Thyroid gland (tissue), 4 donors: ENCODE data around the gene SERINC2. TPM values are rescaled to one million over a fixed set of nuclear protein-coding genes. Genes with fewer than 3 reads are reported as not detected.

Experiments used
- DNase-seq, 2 donors: peaks; one replicate each; pipeline ENCODE4 v3.0.0-alpha.2; 2019
- H3K27ac ChIP-seq, 3 donors: fragments of 200-600 bp; sonication (generic); 1 replicate in 2 of 3; 2 replicates in 1 of 3; pipeline ENCODE4 v1.5.1; 2016 to 2019; ENCODE audit warnings: mild to moderate bottlenecking in 1 of 3, moderate library complexity in 1 of 3
- H3K27me3 ChIP-seq: fragments of 200-600 bp; sonication (generic); one replicate; pipeline ENCODE4 v1.5.1; 2019
- H3K36me3 ChIP-seq, 2 donors: fragments of 200-600 bp; sonication (generic); one replicate each; pipeline ENCODE4 v1.5.1; 2016 to 2019
- H3K4me1 ChIP-seq, 2 donors: fragments of 200-600 bp; sonication (generic); one replicate each; pipeline ENCODE4 v1.5.1; 2017 to 2019
- H3K4me3 ChIP-seq, 3 donors: fragments of 200-600 bp; sonication (generic); replicated peaks in 1 of 3; 1 replicate in 2 of 3; 2 replicates in 1 of 3; pipeline ENCODE4 v1.5.1; 2016; ENCODE audit warnings: mild to moderate bottlenecking in 1 of 3
- H3K9me3 ChIP-seq: fragments of 200-600 bp; sonication (generic); one replicate; pipeline ENCODE4 v1.5.1; 2017
- CTCF ChIP-seq, 6 experiments: fragments of 200-600 bp in 3 of 6; fragments of 450-650 bp in 3 of 6; sonication (generic) in 3 of 6; IDR thresholded peaks; one replicate each; pipeline ENCODE4 v1.5.1; 2016 to 2019; ENCODE audit warnings: antibody characterized with exemption in 6 of 6, mild to moderate bottlenecking in 2 of 6, inconsistent platforms in 1 of 6, moderate library complexity in 1 of 6
- POLR2A ChIP-seq, 2 donors: fragments of 450-650 bp; IDR thresholded peaks; one replicate each; pipeline ENCODE4 v1.6.1; 2017; ENCODE audit warnings: antibody characterized with exemption in 2 of 2, mild to moderate bottlenecking in 2 of 2, moderate library complexity in 1 of 2
- WGBS, 2 donors: methylation state at CpG; one replicate each; pipeline ENCODE4 v1.1.5; 2017; 5-methylcytosine and 5-hydroxymethylcytosine counted together
- intact Hi-C: fragments of 100-400 bp; cut with DNase I; formaldehyde crosslinking; loops from one replicate; pipeline ENCODE4 v1.15.1; 2023
- total RNA-seq, 4 donors: library from RNA; depleted of rRNA; stranded (reverse); fragments of >200 nt; gene quantifications; one replicate each; pipeline ENCODE4 v1.2.3, GENCODE V29; 2016

Gene SERINC2
- total RNA-seq, 4 donors from 2014 or later, result 28.9 to 57.7 (median 37.7) TPM

- H3K27me3 ChIP-seq, result no peaks in the 10 kb centered on the region
- 75 to 84% methylated on average over 3 to 4 of the region's 4 CpGs for WGBS, 2 donors
- intact Hi-C loops, result no loop called here
- H3K27ac ChIP-seq, result no peak overlapping the region
- H3K4me3 ChIP-seq, result no peak overlapping the region
- no peaks in the 10 kb centered on the region for H3K9me3 ChIP-seq
- TF ChIP-seq CTCF (IDR thresholded peaks at IDR 0.05), result no peak
- TF ChIP-seq POLR2A (IDR thresholded peaks at IDR 0.05), result no peak
- no peaks in the 10 kb centered on the region for H3K36me3 ChIP-seq
- DNase-seq, result no peak
- peaks cover 0 to 19% of the 10 kb centered on the region in 2 donors for H3K4me1 ChIP-seq
These were observed 5.8 kb downstream of the SERINC2 start for GRCh38 chr1:31418626-31419323.

GRCh38 chr1:31420716-31421115 is 7.7 kb downstream of the SERINC2 start:
- Histone ChIP-seq H3K9me3 (no peaks in the 10 kb centered on the region), H3K27me3 (no peaks in the 10 kb centered on the region), H3K27ac (no peak overlapping the region), H3K4me1 (peaks cover 0 to 9% of the 10 kb centered on the region in 2 donors), H3K4me3 (no peak overlapping the region), H3K36me3 (no peaks in the 10 kb centered on the region)
- DNase-seq, result no peak
- TF ChIP-seq POLR2A (IDR thresholded peaks at IDR 0.05), result no peak
- no peak for TF ChIP-seq CTCF (IDR thresholded peaks at IDR 0.05)
- WGBS, 2 donors, result 82 to 95% methylated on average over 5 of the region's 5 CpGs
- intact Hi-C loops, result loop anchor here (5.0 to 10.0 kb wide), 3 partner anchors 124 to 238 kb away; partner anchors contain the start of genes SNRNP40 and ZCCHC17

GRCh38 chr1:31421371-31422040 is 8.5 kb downstream of the SERINC2 start:
- no peak for TF ChIP-seq POLR2A (IDR thresholded peaks at IDR 0.05)
- Histone ChIP-seq H3K36me3 (no peaks in the 10 kb centered on the region), H3K4me3 (no peak overlapping the region), H3K4me1 (peaks cover 0 to 9% of the 10 kb centered on the region in 2 donors), H3K27me3 (no peaks in the 10 kb centered on the region), H3K9me3 (no peaks in the 10 kb centered on the region), H3K27ac (no peak overlapping the region)
- 74 to 77% methylated on average over 9 of the region's 9 CpGs for WGBS, 2 donors
- intact Hi-C loops, result loop anchor here (5.0 to 10.0 kb wide), 3 partner anchors 123 to 239 kb away; partner anchors contain the start of genes SNRNP40 and ZCCHC17
- no peak for DNase-seq

GRCh38 chr1:31422505-31423319 is 9.7 kb downstream of the SERINC2 start:
- no peak overlapping the region for H3K27ac ChIP-seq
- H3K4me3 ChIP-seq, result no peak overlapping the region
- intact Hi-C loops, result loop anchor here (5.0 to 10.0 kb wide), 3 partner anchors 122 to 240 kb away; partner anchors contain the start of genes SNRNP40 and ZCCHC17
- TF ChIP-seq POLR2A (IDR thresholded peaks at IDR 0.05) (no peak), CTCF (IDR thresholded peaks at IDR 0.05) (peak; percentile 78 to 96 (median 94))
- peaks cover 0 to 9% of the 10 kb centered on the region in 2 donors for H3K4me1 ChIP-seq
- no peaks in the 10 kb centered on the region for H3K27me3 ChIP-seq
- DNase-seq, result peak; percentile 73
- no peaks in the 10 kb centered on the region for H3K36me3 ChIP-seq
- H3K9me3 ChIP-seq, result no peaks in the 10 kb centered on the region
- 43 to 44% methylated on average over 15 of the region's 15 CpGs for WGBS, 2 donors

GRCh38 chr1:31423418-31423947 is 10.5 kb downstream of the SERINC2 start:
- Histone ChIP-seq H3K36me3 (no peaks in the 10 kb centered on the region), H3K4me3 (no peak overlapping the region), H3K27me3 (no peaks in the 10 kb centered on the region), H3K27ac (no peak overlapping the region), H3K9me3 (no peaks in the 10 kb centered on the region), H3K4me1 (peaks cover 0 to 9% of the 10 kb centered on the region in 2 donors)
- 74 to 80% methylated on average over 15 to 20 of the region's 23 CpGs for WGBS, 2 donors
- TF ChIP-seq POLR2A (IDR thresholded peaks at IDR 0.05) (no peak), CTCF (IDR thresholded peaks at IDR 0.05) (no peak)
- intact Hi-C loops, result loop anchor here (5.0 to 10.0 kb wide), 3 partner anchors 121 to 241 kb away; partner anchors contain the start of genes SNRNP40 and ZCCHC17
- DNase-seq, result no peak
